Middle frontal gyrus (tissue), 1 donor: ENCODE data around the gene ASL.
A peak's percentile ranks its signal among the peaks of the same experiment; 100 is the strongest.
"Not testable (repeated sequence)": the region's sequence is repeated elsewhere in the genome, so short reads cannot be mapped to it uniquely, and the experiment has no call there.

Source experiments
- DNase-seq: peaks from one replicate; pipeline ENCODE4 v3.0.0-alpha.2; 2015; ENCODE audit warnings: low spot score; ENCODE audit errors: extremely low spot score

The ASL gene

GRCh38 chr7:66075590-66076461, at the start of gene ASL:
ASL (plus strand) TSS chr7:66075819; CDS start chr7:66076082, 263 bp downstream.
- peak; percentile 92 for DNase-seq

GRCh38 chr7:66028342-66028741, 47.3 kb upstream of the ASL start:
- DNase-seq: not testable (repeated sequence)

- no peak for DNase-seq
These were observed 41.9 kb upstream of the ASL start for GRCh38 chr7:66033471-66034385.

- not testable (repeated sequence) for DNase-seq
These were observed 41.1 kb upstream of the ASL start for GRCh38 chr7:66034436-66035010.

GRCh38 chr7:66036382-66036781, 39.2 kb upstream of the ASL start:
- no peak for DNase-seq

- DNase-seq: no peak
These were observed 38.8 kb upstream of the ASL start for GRCh38 chr7:66036788-66037187.

GRCh38 chr7:66039094-66039670, 36.4 kb upstream of the ASL start:
- DNase-seq: no peak

- DNase-seq: peak; percentile 9
These were observed 31.7 kb upstream of the ASL start for GRCh38 chr7:66043681-66044497.

GRCh38 chr7:66044498-66044854, 31.1 kb upstream of the ASL start:
- not testable (repeated sequence) for DNase-seq

GRCh38 chr7:66047426-66047825, 28.2 kb upstream of the ASL start:
- DNase-seq: no peak

- not testable (repeated sequence) for DNase-seq
These were observed 25.7 kb upstream of the ASL start for GRCh38 chr7:66049886-66050285.

- no peak for DNase-seq
These were observed 25.2 kb upstream of the ASL start for GRCh38 chr7:66050337-66050957.

- no peak for DNase-seq
These were observed 24.6 kb upstream of the ASL start for GRCh38 chr7:66050990-66051448.

- DNase-seq: no peak
These were observed 23.2 kb upstream of the ASL start for GRCh38 chr7:66052447-66052846.

GRCh38 chr7:66054063-66054462, 21.6 kb upstream of the ASL start:
- no peak for DNase-seq

GRCh38 chr7:66055321-66055956, 20.2 kb upstream of the ASL start:
- DNase-seq: no peak

GRCh38 chr7:66060796-66061195, 14.8 kb upstream of the ASL start:
- DNase-seq: no peak

- DNase-seq: no peak
These were observed 5.9 kb upstream of the ASL start for GRCh38 chr7:66069732-66070131.

GRCh38 chr7:66070222-66070621, 5.4 kb upstream of the ASL start:
- no peak for DNase-seq

GRCh38 chr7:66072208-66072607, 3.4 kb upstream of the ASL start:
- not testable (repeated sequence) for DNase-seq
